Large intestine (tissue), 3 donors: ENCODE results near the gene WDR5. TPM values are rescaled to one million over a fixed set of nuclear protein-coding genes. Genes with fewer than 3 reads are reported as not detected.
A peak's percentile ranks its signal among the peaks of the same experiment; 100 is the strongest.

Experiments used
- DNase-seq, 2 donors: peaks; one replicate each; pipeline versions ENCODE4 v3.0.0 to v3.0.0-alpha.2; 2013
- H3K27ac ChIP-seq: one replicate; pipeline ENCODE4 v1.5.1; 2013; ENCODE audit warnings: low read length
- H3K27me3 ChIP-seq: 2 replicates; pipeline ENCODE4 v1.6.1; 2013; ENCODE audit warnings: low read length; ENCODE audit not compliant: control insufficient read depth, insufficient read depth
- H3K36me3 ChIP-seq: 2 replicates; pipeline ENCODE4 v1.6.1; 2013; ENCODE audit warnings: low read length; ENCODE audit not compliant: control insufficient read depth, insufficient read depth
- H3K4me1 ChIP-seq: one replicate; pipeline ENCODE4 v1.6.1; 2013; ENCODE audit warnings: low read length; ENCODE audit not compliant: control insufficient read depth, insufficient read depth
- H3K4me3 ChIP-seq: one replicate; pipeline ENCODE4 v1.5.1; 2013; ENCODE audit warnings: low read length
- H3K9me3 ChIP-seq: one replicate; pipeline ENCODE4 v1.6.1; 2013; ENCODE audit warnings: mild to moderate bottlenecking, low read depth, low read length, moderate library complexity; ENCODE audit not compliant: control insufficient read depth
- WGBS: methylation state at CpG from one replicate; pipeline ENCODE4 v1.1.5; 2013; ENCODE audit warnings: low lambda C conversion rate; ENCODE audit not compliant: insufficient coverage; 5-methylcytosine and 5-hydroxymethylcytosine counted together
- polyA plus RNA-seq: library from polyadenylated mRNA; unstranded; fragments of 120-200 nt; gene quantifications from one replicate; pipeline ENCODE4 v1.2.1, GENCODE V29; 2013

WDR5 gene
- polyA plus RNA-seq, 1 donor = 30.4 TPM

- H3K9me3 ChIP-seq = peaks cover 6% of the 10 kb centered on the region
- peaks cover 17% of the 10 kb centered on the region for H3K27me3 ChIP-seq
- peaks cover 3% of the 10 kb centered on the region for H3K4me1 ChIP-seq
- DNase-seq = no peak
- 77% methylated on average over 6 of the region's 29 CpGs for WGBS
- no peaks in the 10 kb centered on the region for H3K36me3 ChIP-seq
- no peak overlapping the region for H3K4me3 ChIP-seq
- H3K27ac ChIP-seq = no peak overlapping the region
These were observed 44.3 kb downstream of the WDR5 start for GRCh38 chr9:134179918-134180785.

DNA sequence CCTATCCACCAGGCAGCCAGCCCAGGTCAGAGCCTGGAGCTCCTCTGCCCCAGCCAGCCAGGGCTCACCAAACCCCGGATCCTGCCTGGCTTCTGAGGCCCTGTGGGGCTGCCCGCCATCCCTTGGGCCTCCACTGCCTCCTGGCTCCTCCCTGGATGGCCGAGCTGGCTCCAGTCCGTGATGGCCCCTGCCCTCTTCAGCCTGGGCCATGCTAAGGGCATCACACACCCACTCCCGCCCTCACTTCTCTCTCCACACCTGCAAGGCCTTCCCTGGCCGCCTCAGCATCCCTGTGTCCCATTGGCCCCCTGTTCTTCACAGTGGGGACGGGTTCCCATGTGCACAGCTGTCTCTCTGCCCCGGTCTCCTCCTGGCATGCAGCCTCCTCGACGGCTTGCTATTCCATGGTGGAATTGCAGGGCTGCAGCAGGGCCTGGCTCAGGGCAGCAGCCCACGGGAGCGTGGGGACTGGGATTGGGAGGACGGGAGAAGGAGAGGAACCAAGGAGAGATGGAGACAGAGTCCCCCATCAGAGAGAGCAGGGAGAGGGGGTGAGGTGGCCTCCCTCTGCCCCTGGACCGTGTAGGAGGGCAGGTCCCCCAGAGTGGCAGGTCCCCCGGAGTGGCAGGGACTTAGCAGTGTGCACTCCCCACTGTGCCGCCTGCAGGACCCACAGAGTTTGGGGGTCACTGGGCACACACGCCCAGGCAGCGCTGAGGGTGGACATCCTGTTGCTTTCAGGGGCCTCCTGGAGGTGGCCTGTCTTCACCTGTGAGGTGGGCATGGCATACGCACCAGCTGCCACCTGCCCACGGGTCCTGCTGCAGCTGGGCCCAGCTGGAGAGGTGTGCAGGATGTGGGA lies 45.1 kb downstream of the WDR5 start:
- no peaks in the 10 kb centered on the region for H3K4me1 ChIP-seq
- H3K9me3 ChIP-seq = peaks cover 6% of the 10 kb centered on the region
- no peaks in the 10 kb centered on the region for H3K36me3 ChIP-seq
- no peak overlapping the region for H3K27ac ChIP-seq
- WGBS = no CpG with 5 or more reads among the region's 20 CpGs
- no peak overlapping the region for H3K4me3 ChIP-seq
- peaks cover 13% of the 10 kb centered on the region for H3K27me3 ChIP-seq
- no peak for DNase-seq

- DNase-seq = no peak
- Histone ChIP-seq H3K4me1 (no peaks in the 10 kb centered on the region), H3K27me3 (peaks cover 6% of the 10 kb centered on the region), H3K27ac (no peak overlapping the region), H3K36me3 (no peaks in the 10 kb centered on the region), H3K4me3 (no peak overlapping the region), H3K9me3 (peaks cover 6% of the 10 kb centered on the region)
- WGBS = no CpG with 5 or more reads among the region's 8 CpGs
These were observed 45.8 kb downstream of the WDR5 start for GRCh38 chr9:134181648-134182034.

DNA sequence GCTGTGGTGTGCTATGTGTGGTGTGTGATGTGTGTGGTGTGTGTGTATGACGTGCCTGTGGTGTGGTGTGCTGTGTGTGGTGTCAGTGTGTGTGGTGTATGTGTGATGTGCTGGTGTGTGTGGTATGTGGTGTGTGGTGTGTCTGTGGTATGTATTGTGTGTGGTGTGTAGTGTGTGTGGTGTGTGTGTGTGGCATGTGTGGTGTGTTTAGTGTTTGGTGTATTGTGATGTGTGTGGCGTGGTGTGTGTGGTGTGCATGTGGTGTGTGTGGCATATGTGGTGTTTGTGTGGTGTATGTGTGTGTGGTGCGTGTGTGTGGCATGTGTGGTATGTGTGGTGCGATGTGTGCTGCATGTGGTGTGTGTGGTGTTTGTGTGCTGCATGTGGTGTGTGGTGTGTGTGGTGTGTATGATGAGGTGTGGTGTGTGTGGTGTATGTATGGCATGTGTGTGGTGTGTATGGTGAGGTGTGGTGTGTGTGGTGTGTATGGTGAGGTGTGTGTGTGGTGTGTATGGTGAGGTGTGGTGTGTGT lies 46.7 kb downstream of the WDR5 start:
- H3K4me3 ChIP-seq = no peak overlapping the region
- no peak overlapping the region for H3K27ac ChIP-seq
- no peaks in the 10 kb centered on the region for H3K4me1 ChIP-seq
- peaks cover 6% of the 10 kb centered on the region for H3K9me3 ChIP-seq
- H3K27me3 ChIP-seq = peaks cover 3% of the 10 kb centered on the region
- no CpG with 5 or more reads among the region's 4 CpGs for WGBS
- no peak for DNase-seq
- no peaks in the 10 kb centered on the region for H3K36me3 ChIP-seq

DNA sequence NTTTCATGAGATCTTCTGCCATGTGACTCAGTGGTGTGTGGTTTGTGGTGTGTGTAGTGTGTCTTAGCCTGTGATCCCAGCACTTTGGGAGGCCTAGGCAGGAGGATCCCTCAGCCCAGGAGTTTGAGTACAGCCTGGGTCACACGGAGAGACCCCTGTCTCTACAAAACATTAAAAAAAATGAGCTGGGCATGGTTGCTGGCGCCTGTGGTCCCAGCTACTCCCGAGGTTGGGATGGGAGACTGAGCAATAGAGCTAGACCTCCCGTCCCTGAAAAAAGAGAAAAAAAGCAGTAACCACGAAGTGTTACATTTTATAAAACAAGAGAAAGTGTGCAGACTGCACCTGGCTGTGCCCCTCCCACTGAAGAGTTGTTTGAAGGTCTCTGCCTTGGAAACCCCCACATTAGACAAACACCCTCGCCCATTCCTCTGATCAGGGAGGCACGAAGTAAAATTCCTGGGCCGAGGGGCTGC lies 49.7 kb downstream of the WDR5 start:
- Histone ChIP-seq H3K27me3 (peaks cover 11% of the 10 kb centered on the region), H3K4me1 (peaks cover 7% of the 10 kb centered on the region), H3K36me3 (no peaks in the 10 kb centered on the region), H3K9me3 (peaks cover 6% of the 10 kb centered on the region), H3K27ac (no peak overlapping the region), H3K4me3 (no peak overlapping the region)
- no peak for DNase-seq
- WGBS = 20% methylated on average over 1 of the region's 8 CpGs

DNA sequence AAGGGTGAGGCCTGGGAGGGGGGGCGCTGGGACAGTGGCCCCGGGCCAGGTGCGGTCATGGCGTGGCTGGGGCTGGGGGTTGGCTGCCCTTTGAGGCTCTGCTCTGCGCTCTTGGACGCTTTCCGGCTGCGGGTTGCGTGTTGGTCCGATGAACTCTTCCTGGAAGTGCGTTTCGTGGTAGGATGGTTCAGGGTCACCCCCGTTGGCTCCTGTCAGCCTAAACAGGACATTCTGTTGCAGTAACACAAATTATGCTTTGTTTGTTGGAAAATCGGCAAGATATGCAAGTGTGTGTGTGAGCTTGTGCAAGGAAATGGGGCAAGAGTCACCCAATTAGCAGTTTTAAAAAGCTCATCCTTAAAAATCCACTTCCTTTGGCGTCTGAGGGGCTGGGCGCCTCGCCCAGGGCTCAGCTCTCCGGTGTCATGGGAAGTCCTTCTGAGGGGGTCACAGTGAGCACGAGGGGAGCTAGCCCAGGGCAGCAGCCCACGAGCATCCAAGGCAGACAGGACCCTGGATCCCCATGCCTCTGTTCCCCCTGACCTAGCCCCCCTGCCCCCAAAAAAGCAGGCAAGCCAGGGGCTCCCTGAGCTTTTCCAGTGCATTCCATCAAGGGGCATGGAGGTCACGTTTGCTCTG lies 50.7 kb downstream of the WDR5 start:
- H3K27ac ChIP-seq = peak overlapping the region; percentile 49
- H3K4me1 ChIP-seq = peaks cover 7% of the 10 kb centered on the region
- H3K4me3 ChIP-seq = no peak overlapping the region
- H3K27me3 ChIP-seq = peaks cover 11% of the 10 kb centered on the region
- 60% methylated on average over 1 of the region's 21 CpGs for WGBS
- no peak for DNase-seq
- H3K9me3 ChIP-seq = peaks cover 6% of the 10 kb centered on the region
- no peaks in the 10 kb centered on the region for H3K36me3 ChIP-seq

GRCh38 chr9:134187110-134187531 lies 51.2 kb downstream of the WDR5 start:
- DNase-seq = no peak
- no peaks in the 10 kb centered on the region for H3K36me3 ChIP-seq
- H3K27ac ChIP-seq = peak overlapping the region; percentile 49
- H3K4me1 ChIP-seq = peaks cover 7% of the 10 kb centered on the region
- H3K9me3 ChIP-seq = peaks cover 6% of the 10 kb centered on the region
- peaks cover 11% of the 10 kb centered on the region for H3K27me3 ChIP-seq
- H3K4me3 ChIP-seq = no peak overlapping the region
- WGBS = no CpG with 5 or more reads among the region's 12 CpGs

DNA sequence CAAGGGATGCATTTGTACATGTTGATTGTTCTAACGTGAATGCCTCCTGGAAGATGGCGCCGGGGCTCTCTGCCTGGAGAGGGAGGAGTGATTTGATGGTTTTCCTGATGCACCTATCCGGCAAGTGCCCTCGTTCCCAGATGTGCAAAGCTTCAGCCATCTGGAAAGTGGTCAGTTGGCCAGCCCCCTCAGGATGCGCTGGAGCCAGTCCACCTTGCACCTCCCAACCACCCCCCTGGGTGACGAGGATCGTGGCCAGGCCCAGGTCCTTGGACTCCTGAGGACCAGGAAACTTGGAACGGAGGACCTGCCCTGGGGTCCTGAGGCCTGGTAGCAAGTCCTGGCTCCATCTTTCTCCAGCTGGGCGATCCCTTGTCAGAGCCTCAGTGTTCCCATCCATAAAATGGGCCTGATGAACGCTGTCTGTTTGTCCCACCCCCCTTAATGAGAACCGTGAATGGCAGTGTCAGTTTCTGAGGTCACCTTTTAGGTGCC lies 52.1 kb downstream of the WDR5 start:
- peaks cover under 1% of the 10 kb centered on the region for H3K9me3 ChIP-seq
- WGBS = no CpG with 5 or more reads among the region's 12 CpGs
- no peak for DNase-seq
- H3K4me3 ChIP-seq = no peak overlapping the region
- no peaks in the 10 kb centered on the region for H3K36me3 ChIP-seq
- peaks cover 7% of the 10 kb centered on the region for H3K4me1 ChIP-seq
- H3K27me3 ChIP-seq = peaks cover 11% of the 10 kb centered on the region
- H3K27ac ChIP-seq = no peak overlapping the region

- Histone ChIP-seq H3K36me3 (no peaks in the 10 kb centered on the region), H3K27me3 (peaks cover 11% of the 10 kb centered on the region), H3K9me3 (no peaks in the 10 kb centered on the region), H3K4me1 (peaks cover 7% of the 10 kb centered on the region), H3K4me3 (no peak overlapping the region), H3K27ac (peak overlapping the region; percentile 29)
- no peak for DNase-seq
- no CpG with 5 or more reads among the region's 23 CpGs for WGBS
These were observed 52.7 kb downstream of the WDR5 start for GRCh38 chr9:134188386-134189144.
